Cardiac muscle cell (in vitro differentiated cells and primary cell): ENCODE results near the gene LRP5. TPM values are rescaled to one million over a fixed set of nuclear protein-coding genes. Genes with fewer than 3 reads are reported as not detected.
"Not testable (repeated sequence)": the region's sequence is repeated elsewhere in the genome, so short reads cannot be mapped to it uniquely, and the experiment has no call there.

Experiments used
- DNase-seq, 2 donors: peaks; one replicate each; pipeline versions ENCODE4 v3.0.0 to v3.0.0-alpha.2; 2010 to 2017; ENCODE audit warnings: low read depth in 1 of 2, low spot score in 1 of 2
- H3K27ac ChIP-seq: fragments of 200-600 bp; sonication (generic); 2 replicates; pipeline ENCODE4 v1.5.1; 2016
- H3K27me3 ChIP-seq: fragments of 200-600 bp; sonication (generic); 2 replicates; pipeline ENCODE4 v1.6.0; 2016; ENCODE audit warnings: control low read depth
- H3K36me3 ChIP-seq: fragments of 200-600 bp; sonication (generic); 2 replicates; pipeline ENCODE4 v1.5.1; 2016; ENCODE audit warnings: control low read depth
- H3K4me1 ChIP-seq: fragments of 200-600 bp; sonication (generic); 2 replicates; pipeline ENCODE4 v1.8.1; 2017; ENCODE audit warnings: low read depth, mild to moderate bottlenecking, mixed run types
- H3K4me3 ChIP-seq: fragments of 200-600 bp; sonication (generic); 2 replicates; pipeline ENCODE4 v1.5.1; 2016; ENCODE audit warnings: mild to moderate bottlenecking
- H3K9me3 ChIP-seq: fragments of 200-600 bp; sonication (generic); 2 replicates; pipeline ENCODE4 v1.5.1; 2017; ENCODE audit warnings: low read depth, mild to moderate bottlenecking, control low read depth
- polyA plus RNA-seq: library from polyadenylated mRNA; unstranded; fragments of >200 nt; fragmentation: Nextera tagmentation; extraction: Ambion mirVana; gene quantifications from 2 replicates; pipeline ENCODE4 v1.2.1, GENCODE V29; 2016
- total RNA-seq: library from RNA; depleted of rRNA; stranded (reverse); fragments of >200 nt; gene quantifications from 2 replicates; pipeline ENCODE4 v1.2.3, GENCODE V29; 2016
- TF ChIP-seq, protein P1 (sequence below): IDR thresholded peaks from 2 replicates; pipeline ENCODE4 v1.5.1; 2012; ENCODE audit warnings: low read depth, mild to moderate bottlenecking, low read length

LRP5 gene
- total and polyA plus RNA-seq, 2 experiments from 2014 or later: 29.1 to 245 TPM

- TF ChIP-seq, protein P1, sequence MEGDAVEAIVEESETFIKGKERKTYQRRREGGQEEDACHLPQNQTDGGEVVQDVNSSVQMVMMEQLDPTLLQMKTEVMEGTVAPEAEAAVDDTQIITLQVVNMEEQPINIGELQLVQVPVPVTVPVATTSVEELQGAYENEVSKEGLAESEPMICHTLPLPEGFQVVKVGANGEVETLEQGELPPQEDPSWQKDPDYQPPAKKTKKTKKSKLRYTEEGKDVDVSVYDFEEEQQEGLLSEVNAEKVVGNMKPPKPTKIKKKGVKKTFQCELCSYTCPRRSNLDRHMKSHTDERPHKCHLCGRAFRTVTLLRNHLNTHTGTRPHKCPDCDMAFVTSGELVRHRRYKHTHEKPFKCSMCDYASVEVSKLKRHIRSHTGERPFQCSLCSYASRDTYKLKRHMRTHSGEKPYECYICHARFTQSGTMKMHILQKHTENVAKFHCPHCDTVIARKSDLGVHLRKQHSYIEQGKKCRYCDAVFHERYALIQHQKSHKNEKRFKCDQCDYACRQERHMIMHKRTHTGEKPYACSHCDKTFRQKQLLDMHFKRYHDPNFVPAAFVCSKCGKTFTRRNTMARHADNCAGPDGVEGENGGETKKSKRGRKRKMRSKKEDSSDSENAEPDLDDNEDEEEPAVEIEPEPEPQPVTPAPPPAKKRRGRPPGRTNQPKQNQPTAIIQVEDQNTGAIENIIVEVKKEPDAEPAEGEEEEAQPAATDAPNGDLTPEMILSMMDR: no peak
- Histone ChIP-seq H3K27me3 (no peaks in the 10 kb centered on the region), H3K4me3 (no peak overlapping the region), H3K9me3 (no peaks in the 10 kb centered on the region), H3K4me1 (peaks cover under 1% of the 10 kb centered on the region), H3K36me3 (no peaks in the 10 kb centered on the region), H3K27ac (no peak overlapping the region)
- no peak for DNase-seq
Observed at GRCh38 chr11:68275721-68276507, 36.5 kb upstream of the LRP5 start.

DNA sequence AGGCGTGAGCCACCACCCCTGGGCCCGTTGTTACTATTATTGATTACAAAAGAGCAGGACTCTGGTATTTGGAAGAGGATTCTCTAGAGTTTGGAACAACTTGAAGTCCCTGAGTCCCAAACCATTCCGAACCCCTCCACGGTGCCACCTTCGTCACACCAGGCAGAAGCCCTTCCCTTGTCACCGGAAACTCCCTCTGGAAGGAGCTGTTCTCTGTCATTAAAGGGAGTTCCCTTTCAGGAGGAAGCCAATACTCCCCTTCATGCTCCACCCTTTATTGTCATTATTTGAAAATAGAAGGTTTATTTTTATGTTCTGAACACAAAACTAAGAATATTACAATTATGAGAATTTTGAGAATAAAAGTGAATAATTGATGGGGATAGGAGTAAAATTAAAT lies 35.5 kb upstream of the LRP5 start:
- Histone ChIP-seq H3K36me3 (no peaks in the 10 kb centered on the region), H3K27me3 (no peaks in the 10 kb centered on the region), H3K27ac (no peak overlapping the region), H3K4me3 (no peak overlapping the region), H3K4me1 (no peaks in the 10 kb centered on the region), H3K9me3 (no peaks in the 10 kb centered on the region)
- TF ChIP-seq, protein P1: no peak
- no peak for DNase-seq

GRCh38 chr11:68279676-68280075 lies 32.7 kb upstream of the LRP5 start:
- no peak for DNase-seq
- Histone ChIP-seq H3K27me3 (no peaks in the 10 kb centered on the region), H3K36me3 (no peaks in the 10 kb centered on the region), H3K4me3 (no peak overlapping the region), H3K9me3 (no peaks in the 10 kb centered on the region), H3K27ac (no peak overlapping the region), H3K4me1 (no peaks in the 10 kb centered on the region)
- TF ChIP-seq, protein P1: no peak

DNA sequence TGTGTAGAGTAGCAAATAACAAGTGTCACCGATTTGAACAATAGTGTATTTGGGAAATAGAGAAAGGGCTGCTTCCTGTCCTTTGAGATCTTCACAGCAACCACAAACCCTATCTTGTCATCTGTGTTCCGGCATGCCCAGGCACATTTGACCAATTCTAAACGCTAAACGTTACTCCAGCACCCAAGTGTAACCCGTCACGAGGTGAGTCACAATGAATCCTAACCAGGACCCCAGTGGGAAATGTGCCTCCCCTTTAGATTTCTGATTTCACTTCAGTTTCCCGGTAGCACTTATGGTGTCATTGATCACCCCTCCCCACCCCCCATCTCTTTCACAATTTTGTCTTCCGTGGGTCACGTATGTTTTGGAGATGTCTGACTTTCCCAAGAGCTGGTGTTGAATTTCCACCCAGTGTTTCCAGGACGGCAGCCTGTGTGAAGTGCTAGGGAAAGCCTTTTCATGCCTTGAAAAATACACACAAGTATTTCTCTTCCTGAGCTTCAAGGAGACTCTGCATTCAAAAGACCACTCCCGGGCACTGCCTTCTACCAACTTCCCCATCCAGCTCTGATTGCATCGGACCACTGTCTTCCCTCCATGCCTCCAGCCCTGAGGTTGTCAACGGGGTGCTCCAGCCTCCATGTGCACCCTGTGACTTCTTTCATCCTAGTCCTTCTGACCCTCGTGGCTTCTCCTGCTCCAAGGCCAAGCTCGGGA lies 30.1 kb upstream of the LRP5 start:
- no peaks in the 10 kb centered on the region for H3K4me1 ChIP-seq
- no peaks in the 10 kb centered on the region for H3K9me3 ChIP-seq
- DNase-seq: no peak
- H3K27me3 ChIP-seq: no peaks in the 10 kb centered on the region
- no peaks in the 10 kb centered on the region for H3K36me3 ChIP-seq
- TF ChIP-seq, protein P1: no peak
- H3K27ac ChIP-seq: no peak overlapping the region
- no peak overlapping the region for H3K4me3 ChIP-seq

DNA sequence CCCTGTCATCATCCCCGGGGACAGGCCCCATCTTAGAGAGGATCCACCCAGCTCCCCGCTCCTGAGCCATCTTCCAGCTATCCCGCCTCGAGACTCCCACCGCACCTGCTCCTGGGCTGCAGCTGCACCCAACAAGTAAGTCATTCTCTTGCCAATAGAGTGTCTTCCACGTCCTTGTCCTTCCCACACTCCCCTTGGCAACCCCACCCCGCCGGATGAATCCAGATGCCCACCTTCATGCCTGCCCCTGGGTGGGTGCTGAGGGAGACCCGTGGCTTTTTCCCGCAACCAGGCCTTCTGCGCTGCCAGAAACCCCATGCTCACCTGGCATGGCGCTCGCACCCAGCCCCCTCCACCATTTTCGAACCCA lies 29.5 kb upstream of the LRP5 start:
- Histone ChIP-seq H3K36me3 (no peaks in the 10 kb centered on the region), H3K27me3 (no peaks in the 10 kb centered on the region), H3K9me3 (no peaks in the 10 kb centered on the region), H3K4me1 (no peaks in the 10 kb centered on the region), H3K27ac (no peak overlapping the region), H3K4me3 (no peak overlapping the region)
- TF ChIP-seq, protein P1: no peak
- no peak for DNase-seq

DNA sequence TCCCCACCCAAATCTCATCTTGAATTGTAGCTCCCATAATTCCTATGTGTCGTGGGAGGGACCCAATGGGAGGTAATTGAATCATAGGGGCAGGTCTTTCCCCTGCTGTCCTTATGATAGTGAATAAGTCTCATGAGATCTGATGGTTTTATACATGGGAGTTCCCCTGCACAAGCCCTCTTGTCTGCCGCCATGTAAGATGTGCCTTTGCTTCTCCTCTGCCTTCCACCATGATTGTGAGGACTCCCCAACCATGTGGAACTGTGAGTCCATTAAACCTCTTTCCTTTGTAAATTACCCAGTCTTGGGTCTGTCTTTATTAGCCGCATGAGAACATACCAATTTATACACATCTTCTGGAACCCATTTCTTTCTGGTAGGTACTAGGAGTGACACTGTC lies 27.8 kb upstream of the LRP5 start:
- not testable (repeated sequence) for H3K36me3 ChIP-seq, H3K27me3 ChIP-seq, H3K4me3 ChIP-seq, DNase-seq, H3K4me1 ChIP-seq, H3K27ac ChIP-seq, H3K9me3 ChIP-seq
